A549 (cell line): ENCODE results near the gene GOLGA7B.

ENCODE experiments used
- CEBPB ChIP-seq, 2 experiments: fragments of >200 bp in 1 of 2; sonication (Bioruptor Twin) in 1 of 2; formaldehyde crosslinking in 1 of 2; IDR thresholded peaks; 2 replicates each; pipeline ENCODE4 v1.6.1; 2012 to 2016
- CTCF ChIP-seq: fragments of >200 bp; sonication (Bioruptor Twin); formaldehyde crosslinking; IDR thresholded peaks from 3 replicates; pipeline ENCODE4 v1.5.1; 2016
- EP300 ChIP-seq, 2 experiments: fragments of >200 bp; sonication (Bioruptor Twin); formaldehyde crosslinking; IDR thresholded peaks; 2 replicates in 1 of 2; 3 replicates in 1 of 2; pipeline ENCODE4 v1.6.1; 2016 to 2017
- JUN ChIP-seq, 2 experiments: fragments of >200 bp; sonication (Bioruptor Twin); formaldehyde crosslinking; IDR thresholded peaks; 2 replicates in 1 of 2; 3 replicates in 1 of 2; pipeline ENCODE4 v1.6.1; 2016 to 2017
- JUNB ChIP-seq: fragments of >200 bp; sonication (Bioruptor Twin); formaldehyde crosslinking; IDR thresholded peaks from 2 replicates; pipeline ENCODE4 v1.6.1; 2016
- MAFK ChIP-seq: fragments of 450-650 bp; IDR thresholded peaks from 2 replicates; pipeline ENCODE4 v1.6.1; 2014; ENCODE audit not compliant: partially characterized antibody
- MAZ ChIP-seq: fragments of 150-350 bp; IDR thresholded peaks from 2 replicates; pipeline ENCODE4 v1.6.1; 2014; ENCODE audit warnings: antibody characterized with exemption, low read depth, low read length, borderline replicate concordance
- REST ChIP-seq: fragments of 200-600 bp; sonication (generic); IDR thresholded peaks from 2 replicates; pipeline ENCODE4 v1.6.1; 2016; ENCODE audit warnings: antibody characterized with exemption, mild to moderate bottlenecking, moderate library complexity
- RNF2 ChIP-seq: fragments of 200-600 bp; sonication (generic); IDR thresholded peaks from 2 replicates; pipeline ENCODE4 v1.6.1; 2016; ENCODE audit warnings: low read depth, mild to moderate bottlenecking, antibody characterized with exemption, moderate library complexity, borderline replicate concordance
- SMC3 ChIP-seq: fragments of >200 bp; sonication (Bioruptor Twin); formaldehyde crosslinking; IDR thresholded peaks from 3 replicates; pipeline ENCODE4 v1.6.1; 2018; ENCODE audit warnings: inconsistent platforms
- TFCP2L1 ChIP-seq: fragments of 250-450 bp; sonication (Bioruptor Pico); IDR thresholded peaks from 2 replicates; pipeline ENCODE4 v1.5.0; 2021; ENCODE audit warnings: mild to moderate bottlenecking
- TP53 ChIP-seq: fragments of 250-450 bp; sonication (Bioruptor Pico); IDR thresholded peaks from 2 replicates; pipeline ENCODE4 v1.5.0; 2021; ENCODE audit warnings: mild to moderate bottlenecking, moderate library complexity
- ZC3H11A ChIP-seq: fragments of 450-650 bp; IDR thresholded peaks from 2 replicates; pipeline ENCODE4 v1.6.1; 2014; ENCODE audit warnings: antibody characterized with exemption, mild to moderate bottlenecking
- TF ChIP-seq, protein P1 (sequence below): fragments of 450-650 bp; IDR thresholded peaks from 2 replicates; pipeline ENCODE4 v1.6.1; 2014; ENCODE audit warnings: antibody characterized with exemption

DNA sequence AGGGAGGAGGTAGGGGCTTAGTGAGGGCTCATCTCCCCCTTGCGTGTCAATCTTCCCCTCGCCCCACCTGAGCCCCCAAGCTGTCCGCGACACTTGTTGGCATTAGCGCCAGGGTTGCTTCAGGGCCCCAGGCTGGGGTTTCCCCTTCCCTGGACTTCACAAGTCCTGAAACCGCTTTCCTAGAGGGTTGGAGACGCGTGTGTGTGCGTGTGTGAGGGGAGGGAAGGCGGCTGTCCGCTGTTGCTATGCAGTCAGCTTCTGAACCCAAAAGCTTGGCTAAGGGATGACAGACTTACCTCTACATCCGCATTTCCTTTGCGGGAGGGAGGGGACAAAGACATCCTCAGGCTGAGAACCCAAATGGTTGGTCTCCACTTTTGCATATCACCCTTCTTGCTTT is 803 bp downstream of the GOLGA7B start:
- no peak for TF ChIP-seq ZC3H11A
- no peak for TF ChIP-seq CEBPB (IDR thresholded peaks at IDR 0.05)
- TF ChIP-seq CTCF: no peak
- no peak for TF ChIP-seq JUN (IDR thresholded peaks at IDR 0.05)
- TF ChIP-seq TFCP2L1 (CRISPR knock-in tag): no peak
- TF ChIP-seq, protein P1, sequence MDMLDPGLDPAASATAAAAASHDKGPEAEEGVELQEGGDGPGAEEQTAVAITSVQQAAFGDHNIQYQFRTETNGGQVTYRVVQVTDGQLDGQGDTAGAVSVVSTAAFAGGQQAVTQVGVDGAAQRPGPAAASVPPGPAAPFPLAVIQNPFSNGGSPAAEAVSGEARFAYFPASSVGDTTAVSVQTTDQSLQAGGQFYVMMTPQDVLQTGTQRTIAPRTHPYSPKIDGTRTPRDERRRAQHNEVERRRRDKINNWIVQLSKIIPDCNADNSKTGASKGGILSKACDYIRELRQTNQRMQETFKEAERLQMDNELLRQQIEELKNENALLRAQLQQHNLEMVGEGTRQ: no peak
- no peak for TF ChIP-seq RNF2
- no peak for TF ChIP-seq EP300 (IDR thresholded peaks at IDR 0.05)
- no peak for TF ChIP-seq MAZ
- no peak for TF ChIP-seq SMC3
- TF ChIP-seq TP53 (CRISPR knock-in tag): no peak
- TF ChIP-seq JUNB: no peak
- no peak for TF ChIP-seq MAFK
- TF ChIP-seq REST: peak; percentile 44; the same call in 1 of the 2 replicates
